GM19099 (cell line): ENCODE results near the gene TRIP6.

Source experiments
- POLR2A ChIP-seq: IDR thresholded peaks from 3 replicates; pipeline ENCODE4 v1.6.1; 2011; ENCODE audit warnings: low read depth; ENCODE audit not compliant: insufficient read length; ENCODE audit errors: extremely low read depth

TRIP6 gene

GRCh38 chr7:100867040-100867775 lies at the start of gene TRIP6:
TSS of gene TRIP6 (plus strand) at chr7:100867387. CDS start at chr7:100867498, 111 bp downstream.
- peak; percentile 54 for TF ChIP-seq POLR2A

GRCh38 chr7:100818366-100818765 lies 48.8 kb upstream of the TRIP6 start:
- no peak for TF ChIP-seq POLR2A

GRCh38 chr7:100818825-100819224 lies 48.4 kb upstream of the TRIP6 start:
- TF ChIP-seq POLR2A = no peak

DNA sequence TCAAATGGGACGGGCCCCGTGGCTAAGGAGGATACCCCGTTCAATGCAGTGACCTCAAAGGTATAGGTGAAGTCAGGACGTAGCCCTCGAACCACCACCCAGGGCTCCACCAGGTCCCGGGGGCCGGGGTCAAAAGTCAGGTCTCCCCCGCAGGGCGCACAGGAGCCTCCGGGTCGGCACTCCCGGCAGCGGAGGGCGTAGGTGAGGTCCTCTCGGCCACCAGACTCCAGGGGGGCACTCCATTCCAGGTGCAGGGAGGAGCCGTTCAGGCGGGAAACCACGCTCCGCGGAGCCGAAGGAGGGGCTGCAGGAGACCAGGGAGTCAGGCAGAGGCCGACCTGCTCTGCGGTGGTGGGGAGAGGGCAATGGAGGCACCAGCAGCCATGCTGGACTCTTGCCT lies 47.6 kb upstream of the TRIP6 start:
- no peak for TF ChIP-seq POLR2A

GRCh38 chr7:100822236-100823139 lies 44.7 kb upstream of the TRIP6 start:
- no peak for TF ChIP-seq POLR2A

- TF ChIP-seq POLR2A = no peak
Measured at GRCh38 chr7:100823140-100823525, 44.1 kb upstream of the TRIP6 start.

DNA sequence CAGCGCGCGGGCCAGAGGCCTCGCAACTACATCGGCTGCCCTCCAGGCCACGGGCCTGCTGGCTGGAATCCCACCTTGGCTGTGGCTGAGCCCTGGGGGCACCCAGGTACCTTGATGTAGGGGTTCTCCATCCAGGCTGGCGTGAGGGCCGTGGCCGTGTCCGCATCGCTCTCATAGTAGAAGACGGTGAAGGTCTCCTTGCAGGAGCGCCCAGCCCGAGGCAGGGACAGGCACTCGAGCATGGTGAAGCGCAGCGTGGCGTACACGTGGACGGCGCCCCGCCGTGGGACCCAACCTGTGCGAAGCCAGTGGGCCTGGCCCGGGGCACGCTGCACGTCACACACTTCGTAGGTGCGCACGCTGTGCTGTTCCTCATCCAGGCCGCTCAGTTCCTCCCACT lies 43.7 kb upstream of the TRIP6 start:
- TF ChIP-seq POLR2A = no peak

DNA sequence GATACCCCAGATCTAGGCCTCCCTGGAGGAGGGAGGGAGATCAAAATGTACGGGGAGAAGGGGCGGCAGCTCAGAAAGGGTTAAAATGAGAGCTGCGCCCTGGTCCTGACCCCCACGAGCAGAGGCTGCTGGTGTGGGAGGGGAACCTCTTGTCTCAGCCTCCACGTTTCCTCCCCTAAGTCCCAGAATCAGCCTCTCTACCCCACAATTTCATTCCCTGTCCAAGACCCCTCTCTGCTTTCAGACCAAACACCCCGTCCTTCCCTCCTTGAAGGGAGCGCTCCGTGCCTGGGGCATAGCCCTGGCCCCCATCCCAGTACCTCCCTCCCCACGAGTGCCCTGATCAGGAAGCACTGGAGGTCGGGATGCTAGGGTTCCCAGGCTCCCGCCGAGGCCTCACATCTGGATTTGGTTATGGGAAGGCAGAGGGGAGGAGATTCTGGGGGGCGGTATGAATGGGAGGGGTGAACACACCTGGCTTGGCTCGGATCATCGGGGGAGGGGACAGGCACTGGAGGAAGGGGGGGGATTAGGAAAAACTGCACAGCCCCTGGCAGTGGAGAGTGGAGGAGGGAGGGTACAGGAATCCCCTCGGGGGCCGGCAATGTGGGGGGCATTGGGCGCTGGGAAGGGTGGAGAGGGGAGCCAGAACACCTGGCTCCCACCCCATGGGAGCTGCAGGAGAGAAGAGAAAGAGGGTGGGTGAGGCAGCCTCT lies 42.5 kb upstream of the TRIP6 start:
- no peak for TF ChIP-seq POLR2A

DNA sequence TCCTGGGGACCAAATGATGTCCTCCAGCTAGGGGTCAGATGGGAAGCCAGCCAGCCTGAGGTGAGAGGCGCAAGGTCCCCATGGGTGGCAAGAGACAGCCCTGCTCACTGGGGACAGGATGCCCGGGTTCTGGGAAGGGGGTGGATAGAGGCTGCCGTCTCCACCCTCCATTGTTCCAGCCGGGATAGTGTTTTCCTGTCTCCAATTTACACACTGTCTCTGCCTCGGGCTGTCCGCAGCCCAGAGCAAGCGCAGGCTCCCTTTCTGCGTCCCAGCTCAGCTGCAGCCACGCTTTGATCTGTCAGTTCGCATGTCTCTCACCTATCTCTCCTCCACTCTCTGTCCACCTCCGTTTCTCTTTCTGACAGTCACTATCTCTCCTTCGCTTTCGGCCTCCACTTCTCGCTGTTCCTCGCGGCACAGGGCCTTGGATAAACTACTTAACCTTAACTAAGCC lies 41.9 kb upstream of the TRIP6 start:
- no peak for TF ChIP-seq POLR2A

DNA sequence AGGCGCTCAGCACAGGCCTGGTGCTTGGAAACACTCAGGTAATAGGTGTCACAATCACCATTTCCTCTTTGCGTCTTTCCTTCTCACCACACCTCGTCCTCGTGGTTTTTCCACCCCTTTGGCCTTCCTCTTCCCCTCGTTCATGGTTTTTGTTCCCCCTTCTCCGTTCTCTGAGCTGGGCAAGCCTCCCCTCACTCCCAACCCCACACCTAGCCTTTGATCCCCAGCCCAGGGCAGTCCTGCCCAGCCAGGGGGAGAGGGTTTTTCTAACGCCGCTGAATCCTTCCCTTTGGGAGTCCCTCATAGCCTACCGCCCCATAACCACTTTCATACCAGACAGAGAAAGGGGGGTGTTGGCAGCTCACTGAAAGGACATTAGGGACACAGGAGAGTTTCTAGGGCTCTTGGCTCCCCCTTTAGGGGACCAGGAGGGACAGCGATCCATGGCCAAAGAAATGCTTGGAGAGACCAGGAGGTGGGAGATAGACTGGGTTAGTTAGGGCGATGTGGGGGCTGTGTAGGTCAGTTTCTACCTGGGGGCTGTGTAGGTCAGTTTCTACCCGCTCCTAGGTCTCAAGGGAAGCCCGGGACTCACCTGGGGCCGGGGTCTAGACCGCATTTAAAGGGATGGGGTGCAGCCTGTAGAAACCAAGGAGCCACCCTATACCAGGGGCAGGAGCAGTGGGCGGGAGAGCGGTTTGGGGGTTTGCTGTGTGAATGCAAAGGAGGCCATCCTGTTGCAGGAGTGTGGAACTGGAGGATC lies 41.3 kb upstream of the TRIP6 start:
- TF ChIP-seq POLR2A = no peak

DNA sequence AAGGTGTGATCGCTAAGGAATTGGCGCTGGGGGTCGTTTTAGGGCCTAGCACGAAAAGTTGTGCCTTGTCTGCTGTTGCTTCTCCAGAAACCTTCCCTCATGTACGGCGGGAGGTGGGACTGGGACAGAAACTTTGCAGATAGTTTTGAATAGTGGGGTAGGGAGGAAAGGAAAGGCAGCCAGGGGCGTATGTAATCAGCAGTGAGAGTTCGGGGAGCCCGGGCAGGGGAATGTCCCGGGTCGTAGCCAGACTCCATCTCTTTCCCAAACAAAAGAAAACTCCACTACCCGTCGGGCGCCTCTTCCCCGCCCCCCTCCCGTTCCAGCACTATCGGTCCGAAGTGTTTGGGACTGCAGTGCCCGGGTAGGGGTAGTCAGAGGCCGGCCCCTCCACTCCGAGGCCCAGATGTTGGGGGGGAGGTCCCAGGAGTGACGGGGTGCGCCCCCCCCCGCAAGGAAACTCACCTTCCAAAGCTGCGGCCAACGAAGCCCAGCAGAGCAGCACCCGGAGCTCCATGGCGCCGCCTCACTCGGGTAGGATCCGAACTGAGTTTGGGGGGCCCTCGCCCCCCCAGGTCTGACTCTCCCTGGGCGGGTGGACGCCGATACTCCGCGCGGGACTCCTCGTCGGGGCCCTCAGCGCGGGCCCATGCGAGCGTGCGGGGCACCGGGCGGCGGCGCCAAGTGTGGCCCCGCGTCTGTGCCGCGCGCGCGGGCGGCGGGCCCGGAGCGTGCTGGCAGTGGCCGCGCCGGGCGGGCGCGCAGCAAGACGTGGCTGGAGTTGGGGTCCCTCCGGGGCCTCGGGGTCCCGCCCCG lies 40.5 kb upstream of the TRIP6 start:
- no peak for TF ChIP-seq POLR2A

DNA sequence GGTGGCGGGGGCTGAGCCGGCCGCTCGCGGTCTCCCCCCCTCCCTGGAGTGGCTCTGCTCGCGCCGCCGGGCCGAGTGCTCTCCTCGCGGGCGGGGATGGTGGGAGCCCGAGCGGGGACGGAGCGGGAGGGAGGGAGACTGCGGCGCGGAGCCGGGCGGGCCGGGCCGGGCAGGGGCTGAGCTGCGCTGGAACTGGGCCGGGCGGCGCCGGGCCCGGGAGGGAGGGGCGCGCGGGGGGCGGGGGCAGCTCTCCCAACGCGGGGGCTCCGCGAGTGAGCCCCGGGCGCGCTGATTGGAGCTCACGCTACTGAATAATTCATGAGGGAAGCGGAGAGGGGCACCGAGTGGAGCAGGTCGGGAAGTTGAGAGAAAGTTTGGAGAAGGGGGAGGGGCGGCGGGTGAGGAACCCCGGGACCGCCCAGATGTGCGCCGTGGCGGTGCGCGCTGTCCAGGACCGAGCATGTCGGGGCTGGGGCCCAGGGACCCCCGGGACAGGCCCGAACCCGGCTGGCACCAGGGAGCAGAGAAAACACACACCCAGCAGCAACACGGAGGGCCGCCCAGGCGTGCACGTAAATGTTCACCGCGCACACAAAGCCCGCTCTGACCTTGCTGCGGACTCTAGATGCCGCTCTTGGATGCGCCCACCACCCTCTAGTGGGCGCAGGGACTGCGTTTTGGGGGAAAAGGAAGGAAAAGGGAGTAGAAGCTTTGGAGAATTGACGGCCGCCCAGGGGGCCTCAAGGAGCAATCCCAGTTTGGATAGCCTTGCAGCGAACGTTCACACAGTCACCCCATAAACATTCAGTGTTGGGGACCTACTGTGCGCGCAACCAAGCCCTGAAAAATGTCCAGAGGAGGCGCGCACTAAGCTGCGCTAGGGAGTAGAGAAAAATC lies 39.6 kb upstream of the TRIP6 start, which contains the start of gene EPHB4:
EPHB4 (minus strand) TSS at position 194 of the 897 bp plus-strand sequence. CDS start 493 bp downstream, outside the sequence.
- no peak for TF ChIP-seq POLR2A
